Sigmoid colon (tissue), 7 donors: ENCODE results near the gene BDNF. TPM values are rescaled to one million over a fixed set of nuclear protein-coding genes. Genes with fewer than 3 reads are reported as not detected.

Experiments used
- DNase-seq: peaks from one replicate; pipeline ENCODE4 v3.0.0-alpha.2; 2019
- H3K27ac ChIP-seq, 4 donors: fragments of 200-600 bp; sonication (generic); one replicate each; pipeline ENCODE4 v1.5.1; 2016 to 2019; ENCODE audit warnings: mild to moderate bottlenecking in 1 of 4
- H3K27me3 ChIP-seq, 3 donors: fragments of 200-600 bp; sonication (generic); one replicate each; pipeline ENCODE4 v1.5.1; 2019; ENCODE audit warnings: mild to moderate bottlenecking in 1 of 3
- H3K36me3 ChIP-seq, 4 donors: fragments of 200-600 bp; sonication (generic); one replicate each; pipeline ENCODE4 v1.5.1; 2016 to 2019
- H3K4me1 ChIP-seq, 4 donors: fragments of 200-600 bp; sonication (generic); one replicate each; pipeline ENCODE4 v1.5.1; 2017 to 2019
- H3K4me3 ChIP-seq, 4 donors: fragments of 200-600 bp; sonication (generic); one replicate each; pipeline ENCODE4 v1.5.1; 2017 to 2019; ENCODE audit warnings: mild to moderate bottlenecking in 2 of 4, moderate library complexity in 1 of 4
- H3K9me3 ChIP-seq, 4 donors: fragments of 200-600 bp in 3 of 4; sonication (generic) in 3 of 4; one replicate each; pipeline versions ENCODE4 v1.5.1 to v1.6.1; 2013 to 2019
- CTCF ChIP-seq, 4 experiments: fragments of 450-650 bp in 3 of 4; fragments of 200-600 bp in 1 of 4; IDR thresholded peaks; one replicate each; pipeline ENCODE4 v1.5.1; 2016 to 2019; ENCODE audit warnings: antibody characterized with exemption in 4 of 4, mild to moderate bottlenecking in 3 of 4, moderate library complexity in 2 of 4
- EP300 ChIP-seq, 4 donors: sonication (generic); formaldehyde crosslinking; IDR thresholded peaks; one replicate each; pipeline ENCODE4 v1.6.1; 2017; ENCODE audit warnings: antibody characterized with exemption in 4 of 4
- POLR2A ChIP-seq, 2 donors: fragments of 450-650 bp; IDR thresholded peaks; one replicate each; pipeline ENCODE4 v1.6.1; 2016; ENCODE audit warnings: antibody characterized with exemption in 2 of 2, mild to moderate bottlenecking in 2 of 2, moderate library complexity in 2 of 2
- POLR2AphosphoS5 ChIP-seq, 4 donors: sonication (generic); formaldehyde crosslinking; IDR thresholded peaks; one replicate each; pipeline ENCODE4 v1.6.1; 2017; ENCODE audit warnings: antibody characterized with exemption in 4 of 4
- WGBS, 2 donors: extraction: QIAGEN DNeasy Blood & Tissue Kit; methylation state at CpG; one replicate each; pipeline ENCODE4 v1.1.7; 2013; 5-methylcytosine and 5-hydroxymethylcytosine counted together
- intact Hi-C: fragments of 100-400 bp; cut with DNase I; formaldehyde crosslinking; loops from one replicate; pipeline ENCODE4 v1.15.1; 2023
- polyA plus RNA-seq, 3 donors: library from polyadenylated mRNA; stranded (reverse); fragments of 200-250 nt; gene quantifications; one replicate each; pipeline ENCODE4 v1.2.3, GENCODE V29; 2013
- total RNA-seq, 4 donors: library from RNA; depleted of rRNA; stranded (reverse); fragments of >200 nt; gene quantifications; one replicate each; pipeline ENCODE4 v1.1.0, GENCODE V29; 2016
- donor health status: healthy with polysubstance abuse.
- donor health status: Bipolar disorder and iron deficiency.
- donor health status: healthy.

The BDNF gene
- total and polyA plus RNA-seq, 7 donors: 0.10 to 1.1 (median 0.49) TPM; not detected in 2

GRCh38 chr11:27693398-27693797 is 6.9 kb downstream of the BDNF start:
- Histone ChIP-seq H3K4me1 (peaks cover under 1 to 3% (median 3%) of the 10 kb centered on the region in 4 donors), H3K36me3 (no peaks in the 10 kb centered on the region), H3K9me3 (no peaks in the 10 kb centered on the region), H3K4me3 (no peak overlapping the region), H3K27ac (no peak overlapping the region), H3K27me3 (peaks cover 15 to 38% (median 16%) of the 10 kb centered on the region in 3 donors)
- 79 to 85% methylated on average over 5 of the region's 5 CpGs for WGBS, 2 donors
- intact Hi-C loops: no loop called here
- TF ChIP-seq EP300 (IDR thresholded peaks at IDR 0.05) (no peak), CTCF (IDR thresholded peaks at IDR 0.05) (no peak), POLR2A (IDR thresholded peaks at IDR 0.05) (no peak), POLR2AphosphoS5 (IDR thresholded peaks at IDR 0.05) (no peak)
- DNase-seq: no peak

- peaks cover 12 to 32% (median 14%) of the 10 kb centered on the region in 3 donors for H3K27me3 ChIP-seq
- H3K9me3 ChIP-seq: no peaks in the 10 kb centered on the region
- H3K4me1 ChIP-seq: peaks cover 0 to 3% (median 0%) of the 10 kb centered on the region in 4 donors
- H3K4me3 ChIP-seq: no peak overlapping the region
- WGBS, 2 donors: 94% methylated on average over 2 of the region's 2 CpGs
- intact Hi-C loops: no loop called here
- no peak overlapping the region for H3K27ac ChIP-seq
- no peak for DNase-seq
- TF ChIP-seq CTCF (IDR thresholded peaks at IDR 0.05) (no peak), POLR2A (IDR thresholded peaks at IDR 0.05) (no peak), POLR2AphosphoS5 (IDR thresholded peaks at IDR 0.05) (no peak), EP300 (IDR thresholded peaks at IDR 0.05) (no peak)
- no peaks in the 10 kb centered on the region for H3K36me3 ChIP-seq
Measured at GRCh38 chr11:27692781-27693180, 7.5 kb downstream of the BDNF start.

- Histone ChIP-seq H3K4me3 (no peak overlapping the region), H3K36me3 (no peaks in the 10 kb centered on the region), H3K4me1 (no peaks in the 10 kb centered on the region), H3K27me3 (no peaks in the 10 kb centered on the region), H3K27ac (no peak overlapping the region), H3K9me3 (no peaks in the 10 kb centered on the region)
- TF ChIP-seq CTCF (IDR thresholded peaks at IDR 0.05) (no peak), POLR2A (IDR thresholded peaks at IDR 0.05) (no peak)
- no peak for DNase-seq
- intact Hi-C loops: no loop called here
- WGBS, 2 donors: 84 to 87% methylated on average over 4 of the region's 4 CpGs
Measured at GRCh38 chr11:27688076-27688475, 12.2 kb downstream of the BDNF start.

- no peaks in the 10 kb centered on the region for H3K9me3 ChIP-seq
- 57 to 73% methylated on average over 1 of the region's 1 CpG for WGBS, 2 donors
- TF ChIP-seq POLR2AphosphoS5 (IDR thresholded peaks at IDR 0.05) (no peak), CTCF (IDR thresholded peaks at IDR 0.05) (no peak), EP300 (IDR thresholded peaks at IDR 0.05) (no peak), POLR2A (IDR thresholded peaks at IDR 0.05) (no peak)
- H3K36me3 ChIP-seq: no peaks in the 10 kb centered on the region
- no peaks in the 10 kb centered on the region for H3K27me3 ChIP-seq
- H3K4me3 ChIP-seq: no peak overlapping the region
- no peak overlapping the region for H3K27ac ChIP-seq
- intact Hi-C loops: no loop called here
- H3K4me1 ChIP-seq: no peaks in the 10 kb centered on the region
- no peak for DNase-seq
Measured at GRCh38 chr11:27681664-27682063, 18.6 kb downstream of the BDNF start.
